Measurements from ENCODE around the gene ABHD12. TPM values are rescaled to one million over a fixed set of nuclear protein-coding genes. Genes with fewer than 3 reads are reported as not detected.

Gene ABHD12
- total and polyA plus RNA-seq, 2 donors (not counting 1 experiment from before 2014, with no cell fraction given), result 9.6 to 28.3 TPM

DNA sequence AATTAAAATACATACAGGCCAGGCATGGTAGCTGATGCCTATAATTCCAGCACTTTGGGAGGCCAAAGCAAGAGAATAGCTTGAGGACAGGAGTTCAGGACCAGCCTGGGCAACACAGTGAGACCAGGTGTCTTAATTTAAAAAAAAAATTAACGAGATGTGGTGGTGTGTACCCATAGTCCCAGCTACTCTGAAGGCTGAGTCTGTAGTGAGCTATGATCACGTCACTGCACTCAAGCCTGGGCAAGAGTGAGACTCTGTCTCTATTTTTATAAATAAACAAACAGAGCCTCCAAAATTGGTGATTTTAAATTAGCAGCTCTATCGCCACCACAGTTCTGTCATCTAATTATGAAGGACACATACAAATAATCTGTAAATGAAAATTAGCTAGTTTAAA, 37.9 kb downstream of the ABHD12 start:
- Histone ChIP-seq H3K4me3 (ENCODE audit: control extremely low read depth in 1 of 5, extremely low read depth in 1 of 5, insufficient read depth in 1 of 5, low read depth in 2 of 5, low read length in 4 of 5) (no peak overlapping the region), H3K9me3 (ENCODE audit: control extremely low read depth in 1 of 3, control insufficient read depth in 2 of 3, insufficient read depth in 1 of 3, low read length in 2 of 3) (peaks cover 1 to 9% (median 3%) of the 10 kb centered on the region in 3 donors), H3K4me2 (replicated peaks; ENCODE audit: low read depth, low read length, poor library complexity, severe bottlenecking) (no peak overlapping the region), H3K4me1 (ENCODE audit: control insufficient read depth in 2 of 2, insufficient read depth in 2 of 2, low read length in 2 of 2) (peaks cover 6 to 13% of the 10 kb centered on the region in 2 donors), H3K79me2 (ENCODE audit: control insufficient read depth, insufficient read depth, low read length) (peaks cover 21% of the 10 kb centered on the region), H3K27me3 (replicated peaks in 1 of 4; ENCODE audit: control extremely low read depth in 1 of 4, control insufficient read depth in 3 of 4, insufficient read depth in 4 of 4, low read length in 3 of 4) (no peaks in the 10 kb centered on the region), H3K36me3 (replicated peaks in 1 of 2; ENCODE audit: control extremely low read depth in 1 of 2, control insufficient read depth in 1 of 2, extremely low read depth in 1 of 2, insufficient read depth in 2 of 2, low read length in 1 of 2) (no peaks in the 10 kb centered on the region), H3K9ac (ENCODE audit: low read length) (no peak overlapping the region), H4K20me1 (ENCODE audit: control insufficient read depth, insufficient read depth, low read length, poor library complexity, severe bottlenecking) (no peaks in the 10 kb centered on the region), H2AFZ (ENCODE audit: insufficient read depth, low read depth, low read length, poor library complexity, severe bottlenecking) (no peak overlapping the region), H3K27ac (ENCODE audit: low read length in 2 of 2) (no peak overlapping the region)
- DNase-seq (no peak), ATAC-seq (ENCODE audit: low read depth) (no peak)
- ChIA-PET CTCF (no interaction called here), POLR2A (no interaction called here)
- Mint-ChIP-seq H3K4me3 (no peak overlapping the region), H3K27me3 (no peaks in the 10 kb centered on the region), H3K27ac (no peak overlapping the region), H3K9me3 (ENCODE audit: insufficient read depth) (peaks cover 3% of the 10 kb centered on the region), H3K4me1 (peaks cover 22% of the 10 kb centered on the region)
- TF ChIP-seq, protein P1, sequence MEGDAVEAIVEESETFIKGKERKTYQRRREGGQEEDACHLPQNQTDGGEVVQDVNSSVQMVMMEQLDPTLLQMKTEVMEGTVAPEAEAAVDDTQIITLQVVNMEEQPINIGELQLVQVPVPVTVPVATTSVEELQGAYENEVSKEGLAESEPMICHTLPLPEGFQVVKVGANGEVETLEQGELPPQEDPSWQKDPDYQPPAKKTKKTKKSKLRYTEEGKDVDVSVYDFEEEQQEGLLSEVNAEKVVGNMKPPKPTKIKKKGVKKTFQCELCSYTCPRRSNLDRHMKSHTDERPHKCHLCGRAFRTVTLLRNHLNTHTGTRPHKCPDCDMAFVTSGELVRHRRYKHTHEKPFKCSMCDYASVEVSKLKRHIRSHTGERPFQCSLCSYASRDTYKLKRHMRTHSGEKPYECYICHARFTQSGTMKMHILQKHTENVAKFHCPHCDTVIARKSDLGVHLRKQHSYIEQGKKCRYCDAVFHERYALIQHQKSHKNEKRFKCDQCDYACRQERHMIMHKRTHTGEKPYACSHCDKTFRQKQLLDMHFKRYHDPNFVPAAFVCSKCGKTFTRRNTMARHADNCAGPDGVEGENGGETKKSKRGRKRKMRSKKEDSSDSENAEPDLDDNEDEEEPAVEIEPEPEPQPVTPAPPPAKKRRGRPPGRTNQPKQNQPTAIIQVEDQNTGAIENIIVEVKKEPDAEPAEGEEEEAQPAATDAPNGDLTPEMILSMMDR (IDR thresholded peaks at IDR 0.05), result no peak
- TF ChIP-seq EZH2 (IDR thresholded peaks at IDR 0.05; ENCODE audit: borderline replicate concordance, insufficient read depth, low read depth, low read length, poor library complexity, severe bottlenecking), result no peak
- intact Hi-C loops (cut with micrococcal nuclease), result no loop called here
- WGBS (ENCODE audit: insufficient coverage), result 83% methylated on average over 1 of the region's 3 CpGs

DNA sequence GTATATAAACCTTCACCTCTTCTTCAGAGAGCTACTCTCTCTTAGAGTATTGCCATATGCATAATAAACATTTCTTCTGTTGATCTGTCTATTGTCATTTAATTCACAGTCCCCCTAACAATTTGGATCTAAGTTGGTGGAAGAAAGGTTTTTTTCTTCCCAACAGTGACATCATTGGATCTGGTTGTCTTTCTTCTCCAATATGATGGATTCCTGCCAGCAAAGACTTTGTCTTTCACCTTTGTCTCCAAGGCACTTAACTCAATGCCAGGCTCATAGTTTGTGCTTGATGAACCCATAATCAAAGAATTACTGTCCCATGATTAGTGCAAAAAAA, 39.6 kb downstream of the ABHD12 start:
- Histone ChIP-seq H3K9ac (ENCODE audit: low read length) (no peak overlapping the region), H3K9me3 (ENCODE audit: control extremely low read depth in 1 of 3, control insufficient read depth in 2 of 3, insufficient read depth in 1 of 3, low read length in 2 of 3) (peaks cover 1 to 9% (median 3%) of the 10 kb centered on the region in 3 donors), H3K27ac (ENCODE audit: low read length in 2 of 2) (no peak overlapping the region), H3K79me2 (ENCODE audit: control insufficient read depth, insufficient read depth, low read length) (peaks cover 21% of the 10 kb centered on the region), H4K20me1 (ENCODE audit: control insufficient read depth, insufficient read depth, low read length, poor library complexity, severe bottlenecking) (no peaks in the 10 kb centered on the region), H3K27me3 (replicated peaks in 1 of 4; ENCODE audit: control extremely low read depth in 1 of 4, control insufficient read depth in 3 of 4, insufficient read depth in 4 of 4, low read length in 3 of 4) (no peaks in the 10 kb centered on the region), H2AFZ (ENCODE audit: insufficient read depth, low read depth, low read length, poor library complexity, severe bottlenecking) (no peak overlapping the region), H3K4me2 (replicated peaks; ENCODE audit: low read depth, low read length, poor library complexity, severe bottlenecking) (no peak overlapping the region), H3K4me3 (ENCODE audit: control extremely low read depth in 1 of 5, extremely low read depth in 1 of 5, insufficient read depth in 1 of 5, low read depth in 2 of 5, low read length in 4 of 5) (no peak overlapping the region), H3K36me3 (replicated peaks in 1 of 2; ENCODE audit: control extremely low read depth in 1 of 2, control insufficient read depth in 1 of 2, extremely low read depth in 1 of 2, insufficient read depth in 2 of 2, low read length in 1 of 2) (no peaks in the 10 kb centered on the region), H3K4me1 (ENCODE audit: control insufficient read depth in 2 of 2, insufficient read depth in 2 of 2, low read length in 2 of 2) (peaks cover 5 to 11% of the 10 kb centered on the region in 2 donors)
- POLR2A ChIA-PET, result no interaction called here
- no peak for TF ChIP-seq EZH2 (IDR thresholded peaks at IDR 0.05; ENCODE audit: borderline replicate concordance, insufficient read depth, low read depth, low read length, poor library complexity, severe bottlenecking)
- TF ChIP-seq, protein P1 (IDR thresholded peaks at IDR 0.05), result no peak
- Mint-ChIP-seq H3K27me3 (no peaks in the 10 kb centered on the region), H3K4me1 (peaks cover 14% of the 10 kb centered on the region), H3K9me3 (ENCODE audit: insufficient read depth) (peaks cover 3% of the 10 kb centered on the region), H3K27ac (no peak overlapping the region), H3K4me3 (no peak overlapping the region)
- CTCF ChIA-PET, result no interaction called here
- ATAC-seq (ENCODE audit: low read depth) (no peak), DNase-seq (no peak)
- intact Hi-C loops (cut with micrococcal nuclease), result no loop called here
